CD14-positive monocyte (primary cell): ENCODE measurements around the gene RYR3. TPM values are rescaled to one million over a fixed set of nuclear protein-coding genes. Genes with fewer than 3 reads are reported as not detected.

Experiments used
- DNase-seq, 3 donors: peaks; one replicate each; pipeline ENCODE4 v3.0.0-alpha.2; 2011 to 2022
- H2AFZ ChIP-seq: 2 replicates; pipeline ENCODE4 v1.6.0; 2012; ENCODE audit warnings: mild to moderate bottlenecking, low read depth, low read length, inconsistent platforms; ENCODE audit not compliant: insufficient read depth, poor library complexity, severe bottlenecking
- H3K27ac ChIP-seq, 2 donors: 1 replicate in 1 of 2; 2 replicates in 1 of 2; pipeline ENCODE4 v1.5.1; 2012 to 2013; ENCODE audit warnings: low read length in 2 of 2, control low read depth in 1 of 2, inconsistent platforms in 1 of 2, low read depth in 1 of 2, mild to moderate bottlenecking in 1 of 2
- H3K27me3 ChIP-seq, 2 donors: one replicate each; pipeline versions ENCODE4 v1.6.0 to v1.6.1; 2011 to 2013; ENCODE audit warnings: low read length in 2 of 2; ENCODE audit not compliant: control insufficient read depth in 2 of 2, insufficient read depth in 2 of 2
- H3K36me3 ChIP-seq, 2 donors: replicated peaks in 1 of 2; 1 replicate in 1 of 2; 2 replicates in 1 of 2; pipeline versions ENCODE4 v1.5.1 to v1.6.1; 2012 to 2013; ENCODE audit warnings: low read length in 2 of 2, control low read depth in 1 of 2, inconsistent platforms in 1 of 2, mild to moderate bottlenecking in 1 of 2; ENCODE audit not compliant: insufficient read depth in 2 of 2, control insufficient read depth in 1 of 2
- H3K4me1 ChIP-seq, 2 donors: 1 replicate in 1 of 2; 2 replicates in 1 of 2; pipeline versions ENCODE4 v1.5.1 to v1.6.1; 2012 to 2013; ENCODE audit warnings: low read length in 2 of 2, control low read depth in 1 of 2, inconsistent platforms in 1 of 2, mild to moderate bottlenecking in 1 of 2, moderate library complexity in 1 of 2; ENCODE audit not compliant: insufficient read depth in 2 of 2, control insufficient read depth in 1 of 2
- H3K4me2 ChIP-seq: replicated peaks from 2 replicates; pipeline ENCODE3; 2012; ENCODE audit warnings: low read length, moderate library complexity, mild to moderate bottlenecking; ENCODE audit not compliant: poor library complexity, severe bottlenecking; ENCODE audit errors: extremely low read depth
- H3K4me3 ChIP-seq, 3 experiments: fragments of 200-600 bp in 1 of 3; sonication (generic) in 1 of 3; replicated peaks in 1 of 3; 1 replicate in 2 of 3; 2 replicates in 1 of 3; pipeline ENCODE4 v1.5.1; 2011 to 2013; ENCODE audit warnings: low read length in 3 of 3, mild to moderate bottlenecking in 3 of 3, control low read depth in 2 of 3, low read depth in 2 of 3, inconsistent platforms in 1 of 3, moderate library complexity in 1 of 3
- H3K79me2 ChIP-seq: 2 replicates; pipeline ENCODE4 v1.6.0; 2012; ENCODE audit warnings: mild to moderate bottlenecking, control low read depth, inconsistent platforms, low read length, moderate library complexity; ENCODE audit not compliant: insufficient read depth
- H3K9ac ChIP-seq: 2 replicates; pipeline ENCODE4 v1.6.0; 2017; ENCODE audit warnings: low read length, mild to moderate bottlenecking; ENCODE audit not compliant: insufficient read depth, poor library complexity, severe bottlenecking
- H3K9me3 ChIP-seq, 2 donors: replicated peaks in 1 of 2; 1 replicate in 1 of 2; 2 replicates in 1 of 2; pipeline versions ENCODE4 v1.5.1 to v1.6.1; 2012 to 2013; ENCODE audit warnings: low read length in 2 of 2, control low read depth in 1 of 2; ENCODE audit not compliant: control insufficient read depth in 1 of 2, insufficient read depth in 1 of 2
- H4K20me1 ChIP-seq: 2 replicates; pipeline ENCODE4 v1.6.0; 2012; ENCODE audit warnings: mild to moderate bottlenecking, low read length, control low read depth, moderate library complexity; ENCODE audit not compliant: insufficient read depth
- H3K27ac Mint-ChIP-seq, 7 donors: one replicate each; pipeline ENCODE4 v1.8.0; 2020; ENCODE audit warnings: mild to moderate bottlenecking in 7 of 7, mixed read lengths in 7 of 7, moderate library complexity in 6 of 7, inconsistent platforms in 2 of 7
- H3K27me3 Mint-ChIP-seq, 3 donors: one replicate each; pipeline ENCODE4 v1.8.0; 2021 to 2022; ENCODE audit warnings: low read depth in 3 of 3, mild to moderate bottlenecking in 3 of 3, mixed read lengths in 3 of 3, moderate library complexity in 3 of 3, inconsistent platforms in 1 of 3
- H3K36me3 Mint-ChIP-seq, 2 donors: one replicate each; pipeline ENCODE4 v1.8.0; 2020; ENCODE audit warnings: mixed read lengths in 2 of 2, inconsistent platforms in 1 of 2, mild to moderate bottlenecking in 1 of 2
- H3K4me1 Mint-ChIP-seq: one replicate; pipeline ENCODE4 v1.8.0; 2020; ENCODE audit warnings: mild to moderate bottlenecking, mixed read lengths
- H3K4me3 Mint-ChIP-seq, 2 donors: one replicate each; pipeline ENCODE4 v1.8.0; 2020; ENCODE audit warnings: mild to moderate bottlenecking in 2 of 2, mixed read lengths in 2 of 2, moderate library complexity in 1 of 2
- H3K9me3 Mint-ChIP-seq, 7 donors: one replicate each; pipeline ENCODE4 v1.8.0; 2020 to 2022; ENCODE audit warnings: mixed read lengths in 7 of 7, mild to moderate bottlenecking in 6 of 7, moderate library complexity in 6 of 7, inconsistent platforms in 2 of 7
- WGBS: methylation state at CpG from one replicate; pipeline ENCODE4 v1.1.5; 2013; ENCODE audit warnings: missing lambda C conversion rate; ENCODE audit not compliant: insufficient coverage; 5-methylcytosine and 5-hydroxymethylcytosine counted together
- intact Hi-C, 2 donors: fragments of 100-400 bp; cut with micrococcal nuclease; formaldehyde crosslinking; loops; one replicate each; pipeline versions ENCODE4 v1.15.0 to v1.15.1; 2023
- polyA plus RNA-seq, 3 donors: library from polyadenylated mRNA; depleted of rRNA in 1 of 3; unstranded in 2 of 3; stranded (reverse) in 1 of 3; fragments of 300-500 nt in 2 of 3; fragments of >200 nt in 1 of 3; fragmentation: Illumina TruSeq in 2 of 3; gene quantifications; 1 replicate in 2 of 3; 2 replicates in 1 of 3; pipeline ENCODE4 v1.2.3, GENCODE V29; 2012 to 2021
- TF ChIP-seq, protein P1 (sequence below): fragments of 200-600 bp; IDR thresholded peaks from one replicate; pipeline ENCODE4 v1.8.0; 2022; ENCODE audit warnings: antibody characterized with exemption, mild to moderate bottlenecking

RYR3 gene
- polyA plus RNA-seq, 3 donors, result not detected

DNA sequence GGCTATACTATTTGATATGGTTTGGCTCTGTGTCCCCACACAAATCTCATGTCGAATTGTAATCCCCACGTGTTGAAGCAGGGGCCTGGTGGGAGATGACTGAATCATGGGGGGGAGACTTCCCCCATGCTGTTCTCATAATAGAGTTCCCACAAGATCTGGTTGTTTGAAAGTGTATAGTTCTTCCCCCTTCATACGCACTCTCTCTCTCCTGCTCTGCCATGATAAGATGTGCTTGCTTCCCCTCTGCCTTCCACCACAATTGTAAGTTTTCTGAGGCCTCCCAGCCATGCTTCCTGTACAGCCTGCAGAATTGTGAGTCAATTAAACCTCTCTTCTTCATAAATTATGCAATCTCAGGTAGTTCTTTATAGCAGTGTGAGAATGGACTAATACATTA lies 367.4 kb downstream of the RYR3 start:
- Histone ChIP-seq H3K79me2 (no peaks in the 10 kb centered on the region), H3K27ac (no peak overlapping the region), H3K4me3 (no peak overlapping the region), H4K20me1 (no peaks in the 10 kb centered on the region), H3K4me1 (no peaks in the 10 kb centered on the region), H3K36me3 (no peaks in the 10 kb centered on the region), H3K4me2 (no peak overlapping the region), H3K9me3 (no peaks in the 10 kb centered on the region), H2AFZ (no peak overlapping the region), H3K27me3 (no peaks in the 10 kb centered on the region), H3K9ac (no peak overlapping the region)
- TF ChIP-seq, protein P1, sequence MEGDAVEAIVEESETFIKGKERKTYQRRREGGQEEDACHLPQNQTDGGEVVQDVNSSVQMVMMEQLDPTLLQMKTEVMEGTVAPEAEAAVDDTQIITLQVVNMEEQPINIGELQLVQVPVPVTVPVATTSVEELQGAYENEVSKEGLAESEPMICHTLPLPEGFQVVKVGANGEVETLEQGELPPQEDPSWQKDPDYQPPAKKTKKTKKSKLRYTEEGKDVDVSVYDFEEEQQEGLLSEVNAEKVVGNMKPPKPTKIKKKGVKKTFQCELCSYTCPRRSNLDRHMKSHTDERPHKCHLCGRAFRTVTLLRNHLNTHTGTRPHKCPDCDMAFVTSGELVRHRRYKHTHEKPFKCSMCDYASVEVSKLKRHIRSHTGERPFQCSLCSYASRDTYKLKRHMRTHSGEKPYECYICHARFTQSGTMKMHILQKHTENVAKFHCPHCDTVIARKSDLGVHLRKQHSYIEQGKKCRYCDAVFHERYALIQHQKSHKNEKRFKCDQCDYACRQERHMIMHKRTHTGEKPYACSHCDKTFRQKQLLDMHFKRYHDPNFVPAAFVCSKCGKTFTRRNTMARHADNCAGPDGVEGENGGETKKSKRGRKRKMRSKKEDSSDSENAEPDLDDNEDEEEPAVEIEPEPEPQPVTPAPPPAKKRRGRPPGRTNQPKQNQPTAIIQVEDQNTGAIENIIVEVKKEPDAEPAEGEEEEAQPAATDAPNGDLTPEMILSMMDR, result no peak
- Mint-ChIP-seq H3K4me1 (no peaks in the 10 kb centered on the region), H3K9me3 (no peaks in the 10 kb centered on the region), H3K27ac (no peak overlapping the region), H3K36me3 (no peaks in the 10 kb centered on the region), H3K4me3 (no peak overlapping the region), H3K27me3 (peaks cover 0 to 3% (median 0%) of the 10 kb centered on the region in 3 donors)
- no peak for DNase-seq
- WGBS, result no CpG with 5 or more reads among the region's 3 CpGs
- intact Hi-C loops, result no loop called here

- no peak overlapping the region for H3K4me3 Mint-ChIP-seq
- Histone ChIP-seq H3K9me3 (no peaks in the 10 kb centered on the region), H3K9ac (no peak overlapping the region), H3K4me1 (no peaks in the 10 kb centered on the region), H3K4me2 (no peak overlapping the region), H3K4me3 (no peak overlapping the region), H2AFZ (no peak overlapping the region), H3K27me3 (no peaks in the 10 kb centered on the region), H4K20me1 (no peaks in the 10 kb centered on the region), H3K36me3 (no peaks in the 10 kb centered on the region), H3K27ac (no peak overlapping the region), H3K79me2 (no peaks in the 10 kb centered on the region)
- H3K9me3 Mint-ChIP-seq, result peaks cover 0 to 2% (median 0%) of the 10 kb centered on the region in 7 donors
- TF ChIP-seq, protein P1, result no peak
- peaks cover 0 to 3% (median 0%) of the 10 kb centered on the region in 3 donors for H3K27me3 Mint-ChIP-seq
- intact Hi-C loops, result no loop called here
- 80% methylated on average over 4 of the region's 5 CpGs for WGBS
- no peak for DNase-seq
- no peaks in the 10 kb centered on the region for H3K36me3 Mint-ChIP-seq
- no peak overlapping the region for H3K27ac Mint-ChIP-seq
- no peaks in the 10 kb centered on the region for H3K4me1 Mint-ChIP-seq
Observed at GRCh38 chr15:33678602-33679001, 367.8 kb downstream of the RYR3 start.
